ENCODE data around the gene CACNA2D3.

DNA sequence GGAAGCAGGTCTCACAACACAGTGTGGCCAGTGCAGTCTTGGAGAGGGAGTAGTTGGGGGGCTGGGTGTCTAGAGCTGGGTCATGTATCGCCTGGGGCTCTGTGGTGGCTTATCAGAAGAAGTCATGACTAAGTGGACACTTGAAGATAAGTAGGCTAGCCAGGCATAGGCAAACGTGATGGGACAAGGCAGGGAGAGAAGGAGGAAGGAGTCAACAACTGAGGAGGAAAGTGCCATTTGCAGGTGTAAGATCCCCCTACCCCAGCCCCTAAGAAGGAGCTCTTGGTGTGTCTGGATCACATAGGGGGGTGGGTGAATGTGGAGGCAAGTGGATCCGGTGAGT lies 453.2 kb downstream of the CACNA2D3 start:
- TF ChIP-seq TAF1 (IDR thresholded peaks at IDR 0.05; ENCODE audit: low read depth, low read length) (no peak), POLR2A (IDR thresholded peaks at IDR 0.05; ENCODE audit: low read depth, low read length) (no peak), POLR2AphosphoS5 (IDR thresholded peaks at IDR 0.05; ENCODE audit: low read depth, low read length) (no peak)

All from GM12891 (cell line).